Measurements from ENCODE around the gene DDX25. TPM values are rescaled to one million over a fixed set of nuclear protein-coding genes. Genes with fewer than 3 reads are reported as not detected.

DDX25 gene
- total and polyA plus RNA-seq, 2 of the 13 experiments (the other 11 are each of a cell fraction or from before 2014, with no cell fraction given) = 0.17 to 0.29 TPM

DNA sequence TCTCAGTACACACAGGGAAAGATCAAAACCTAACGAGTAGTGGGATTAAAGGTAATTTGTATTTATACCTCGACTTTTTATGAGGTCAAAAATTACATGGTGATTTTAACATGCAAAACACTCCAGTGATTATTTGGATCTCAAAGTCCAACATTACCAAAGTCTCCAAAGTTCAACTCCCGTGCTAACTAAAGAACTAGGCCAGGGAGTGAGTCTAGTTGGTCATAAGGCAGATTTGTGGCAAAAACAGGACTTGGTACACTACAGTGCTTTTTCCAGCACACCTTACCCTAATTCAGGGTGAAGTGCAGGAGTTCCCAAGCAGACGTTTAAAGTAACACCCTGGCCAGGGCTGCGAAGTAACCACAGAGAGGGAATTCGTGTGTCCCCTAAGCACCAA is 2.4 kb upstream of the DDX25 start (continued):
- no peak for TF ChIP-seq ZBTB46 (CRISPR knock-in tag; IDR thresholded peaks at IDR 0.05; ENCODE audit: borderline replicate concordance)
- TF ChIP-seq PAX8 (CRISPR knock-in tag; IDR thresholded peaks at IDR 0.05; ENCODE audit: borderline replicate concordance) = no peak
- TF ChIP-seq, protein P1, sequence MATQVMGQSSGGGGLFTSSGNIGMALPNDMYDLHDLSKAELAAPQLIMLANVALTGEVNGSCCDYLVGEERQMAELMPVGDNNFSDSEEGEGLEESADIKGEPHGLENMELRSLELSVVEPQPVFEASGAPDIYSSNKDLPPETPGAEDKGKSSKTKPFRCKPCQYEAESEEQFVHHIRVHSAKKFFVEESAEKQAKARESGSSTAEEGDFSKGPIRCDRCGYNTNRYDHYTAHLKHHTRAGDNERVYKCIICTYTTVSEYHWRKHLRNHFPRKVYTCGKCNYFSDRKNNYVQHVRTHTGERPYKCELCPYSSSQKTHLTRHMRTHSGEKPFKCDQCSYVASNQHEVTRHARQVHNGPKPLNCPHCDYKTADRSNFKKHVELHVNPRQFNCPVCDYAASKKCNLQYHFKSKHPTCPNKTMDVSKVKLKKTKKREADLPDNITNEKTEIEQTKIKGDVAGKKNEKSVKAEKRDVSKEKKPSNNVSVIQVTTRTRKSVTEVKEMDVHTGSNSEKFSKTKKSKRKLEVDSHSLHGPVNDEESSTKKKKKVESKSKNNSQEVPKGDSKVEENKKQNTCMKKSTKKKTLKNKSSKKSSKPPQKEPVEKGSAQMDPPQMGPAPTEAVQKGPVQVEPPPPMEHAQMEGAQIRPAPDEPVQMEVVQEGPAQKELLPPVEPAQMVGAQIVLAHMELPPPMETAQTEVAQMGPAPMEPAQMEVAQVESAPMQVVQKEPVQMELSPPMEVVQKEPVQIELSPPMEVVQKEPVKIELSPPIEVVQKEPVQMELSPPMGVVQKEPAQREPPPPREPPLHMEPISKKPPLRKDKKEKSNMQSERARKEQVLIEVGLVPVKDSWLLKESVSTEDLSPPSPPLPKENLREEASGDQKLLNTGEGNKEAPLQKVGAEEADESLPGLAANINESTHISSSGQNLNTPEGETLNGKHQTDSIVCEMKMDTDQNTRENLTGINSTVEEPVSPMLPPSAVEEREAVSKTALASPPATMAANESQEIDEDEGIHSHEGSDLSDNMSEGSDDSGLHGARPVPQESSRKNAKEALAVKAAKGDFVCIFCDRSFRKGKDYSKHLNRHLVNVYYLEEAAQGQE (IDR thresholded peaks at IDR 0.05; ENCODE audit: borderline replicate concordance in 1 of 2, low read depth in 1 of 2, low read length in 2 of 2) = no peak
- TF ChIP-seq, protein P2, sequence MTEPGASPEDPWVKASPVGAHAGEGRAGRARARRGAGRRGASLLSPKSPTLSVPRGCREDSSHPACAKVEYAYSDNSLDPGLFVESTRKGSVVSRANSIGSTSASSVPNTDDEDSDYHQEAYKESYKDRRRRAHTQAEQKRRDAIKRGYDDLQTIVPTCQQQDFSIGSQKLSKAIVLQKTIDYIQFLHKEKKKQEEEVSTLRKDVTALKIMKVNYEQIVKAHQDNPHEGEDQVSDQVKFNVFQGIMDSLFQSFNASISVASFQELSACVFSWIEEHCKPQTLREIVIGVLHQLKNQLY (CRISPR knock-in tag; IDR thresholded peaks at IDR 0.05) = no peak
- no peak for TF ChIP-seq SALL1 (CRISPR knock-in tag; IDR thresholded peaks at IDR 0.05)
- no peak for TF ChIP-seq ZFP36L1 (CRISPR knock-in tag; IDR thresholded peaks at IDR 0.05)
